Stimulated activated CD4-positive, alpha-beta T cell treated with anti-CD3 and anti-CD28 coated beads, TNF-alpha, amount 100 ng/mL, for 1 hour (primary cell): ENCODE measurements around the gene CCDC141.

Experiments used
- DNase-seq, 3 donors: peaks; one replicate each; pipeline ENCODE4 v3.0.0-alpha.2; 2020; ENCODE audit warnings: low read depth in 3 of 3, low spot score in 1 of 3

CCDC141 gene

DNA sequence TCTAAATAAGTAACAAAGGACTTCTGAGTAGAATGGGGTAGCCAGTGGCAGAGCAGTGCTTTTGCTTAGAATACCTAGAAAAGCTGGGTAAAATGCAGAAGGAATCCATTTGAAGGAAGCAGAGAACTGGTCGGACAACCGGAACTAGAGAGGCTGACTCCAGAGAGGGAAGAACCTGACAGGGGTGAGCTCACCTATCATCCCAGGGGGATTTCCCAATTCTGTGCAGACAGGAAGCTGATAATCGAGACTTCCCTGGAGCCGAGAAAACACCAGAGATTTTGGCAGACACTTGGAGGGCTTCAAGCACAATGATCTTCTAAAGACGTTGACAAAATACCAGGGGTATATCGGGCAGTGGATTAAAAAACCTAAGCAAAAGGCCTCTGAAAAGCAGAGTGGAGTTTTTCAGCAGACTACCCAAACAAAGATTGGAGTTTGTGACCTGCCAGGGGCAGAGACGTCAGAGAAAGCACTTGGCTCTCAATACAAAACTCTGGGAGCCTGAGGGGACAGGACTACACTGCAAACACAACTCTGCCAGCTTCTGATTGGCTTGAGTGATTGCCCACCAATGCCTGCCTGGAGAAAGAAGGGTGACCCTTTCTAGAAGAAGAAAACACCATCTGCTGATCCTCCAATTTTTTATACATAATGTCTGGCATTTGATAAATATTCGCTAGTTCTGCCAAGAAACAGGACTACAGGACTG is 175.3 kb downstream of the CCDC141 start:
- no peak for DNase-seq

DNA sequence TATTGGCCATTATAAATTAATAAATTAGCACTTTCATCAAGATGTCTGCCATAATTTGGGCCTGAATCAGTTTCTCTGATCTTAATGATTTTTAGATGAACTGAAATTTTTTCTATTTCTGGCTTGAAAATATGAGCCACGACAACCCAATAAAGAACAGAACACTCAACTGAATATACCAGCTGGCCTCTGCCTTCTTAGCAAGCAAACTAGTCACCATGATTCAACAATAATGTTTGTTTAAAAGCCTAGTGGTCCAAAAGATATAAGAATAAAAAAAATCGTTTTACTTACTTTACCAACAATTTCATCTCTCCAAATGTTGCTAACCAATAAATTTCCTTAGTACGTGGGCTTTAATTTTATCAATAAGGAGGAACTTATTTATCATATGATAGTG is 176.0 kb downstream of the CCDC141 start:
- no peak for DNase-seq

DNA sequence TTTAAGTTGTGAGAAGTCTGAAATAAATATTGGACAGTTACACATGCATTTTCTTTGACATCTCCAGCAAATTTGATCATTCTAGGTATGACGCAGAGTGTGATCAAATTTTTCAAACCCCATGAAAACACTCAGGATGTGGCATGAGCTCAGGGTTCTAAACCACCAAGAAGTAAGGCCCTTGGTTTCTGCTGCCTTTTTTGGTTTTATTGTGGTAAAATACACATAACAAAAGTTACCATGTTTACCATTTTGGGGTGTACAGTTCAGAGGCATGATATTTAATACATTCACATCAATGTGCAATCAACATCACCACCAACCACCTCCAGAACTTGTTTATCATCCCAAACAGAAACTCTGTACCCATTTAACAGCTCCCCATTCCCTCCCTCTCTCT is 178.4 kb downstream of the CCDC141 start:
- DNase-seq, result no peak

DNA sequence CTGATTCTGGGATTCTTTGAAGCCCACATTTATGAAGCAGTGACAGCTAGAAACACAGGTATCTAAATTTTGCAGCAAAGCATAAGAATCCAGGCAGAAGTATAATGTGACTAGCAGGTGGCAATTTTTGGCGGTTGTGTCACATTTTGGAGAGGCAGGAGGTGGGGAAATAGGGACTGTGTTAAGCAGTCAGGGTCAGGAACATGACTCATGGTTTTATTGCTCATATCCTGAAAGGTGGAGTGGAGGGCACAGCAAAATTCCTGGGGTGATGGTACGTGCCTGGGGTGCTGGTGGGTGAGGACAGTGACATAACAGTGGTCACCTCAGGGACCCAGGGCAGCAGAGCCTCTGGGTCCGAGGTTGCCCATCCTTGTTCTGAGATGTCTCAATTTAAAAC is 179.2 kb downstream of the CCDC141 start:
- no peak for DNase-seq

DNA sequence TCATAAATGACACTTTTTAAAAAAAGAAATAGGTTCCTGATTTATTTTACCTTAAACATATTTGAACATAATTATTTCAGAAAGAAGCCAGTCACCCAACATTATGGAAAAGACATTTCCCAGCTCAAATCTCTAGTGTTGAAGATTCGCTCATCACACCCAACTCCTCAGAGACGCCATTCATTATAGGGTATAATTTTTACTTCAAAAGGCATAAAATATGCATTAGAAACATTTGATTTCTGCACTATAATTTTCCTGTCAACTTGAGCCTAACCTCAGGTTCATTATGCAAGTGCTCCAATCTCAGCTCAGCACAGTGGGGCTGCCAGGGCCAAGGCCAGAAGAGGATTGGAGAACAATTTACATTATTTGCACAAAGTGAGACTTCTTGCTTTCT is 183.9 kb downstream of the CCDC141 start:
- no peak for DNase-seq

DNA sequence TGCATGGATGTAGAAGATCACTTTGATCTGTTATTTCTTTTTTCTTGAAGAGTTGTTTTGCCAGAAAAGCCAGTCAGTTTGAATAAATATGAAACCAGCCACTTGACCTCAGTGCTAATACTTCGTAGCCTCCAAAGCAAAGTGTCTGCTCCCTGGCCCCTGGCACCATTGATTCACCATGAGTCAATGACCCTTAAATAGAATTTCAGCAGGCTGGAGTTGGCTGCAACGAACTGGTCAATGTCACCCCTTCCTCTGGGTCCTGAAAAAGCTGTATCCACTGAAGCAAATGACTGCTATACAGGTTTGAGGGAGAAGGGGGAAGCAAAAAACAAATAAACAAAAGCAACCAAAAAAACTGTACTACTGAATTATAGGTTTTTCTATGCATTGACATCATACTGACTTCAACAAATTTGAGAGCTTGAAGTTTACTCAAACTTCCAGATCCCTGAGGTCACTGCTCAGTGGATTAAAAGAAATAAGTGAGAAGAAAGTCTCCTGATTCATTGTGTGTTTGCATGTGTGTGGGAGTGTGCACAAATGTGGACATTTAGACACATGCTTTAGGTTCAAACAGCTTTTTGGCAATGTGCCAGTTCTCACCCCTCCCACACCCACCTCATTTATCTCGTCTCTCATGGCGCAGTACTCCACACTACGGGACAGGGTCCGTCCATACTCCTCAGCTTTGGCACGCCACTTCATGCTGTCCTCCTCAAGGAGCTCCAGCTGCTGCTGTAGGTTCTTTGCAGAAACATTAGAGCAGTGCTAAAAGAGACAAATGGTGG is 184.6 kb downstream of the CCDC141 start:
- DNase-seq, result no peak

DNA sequence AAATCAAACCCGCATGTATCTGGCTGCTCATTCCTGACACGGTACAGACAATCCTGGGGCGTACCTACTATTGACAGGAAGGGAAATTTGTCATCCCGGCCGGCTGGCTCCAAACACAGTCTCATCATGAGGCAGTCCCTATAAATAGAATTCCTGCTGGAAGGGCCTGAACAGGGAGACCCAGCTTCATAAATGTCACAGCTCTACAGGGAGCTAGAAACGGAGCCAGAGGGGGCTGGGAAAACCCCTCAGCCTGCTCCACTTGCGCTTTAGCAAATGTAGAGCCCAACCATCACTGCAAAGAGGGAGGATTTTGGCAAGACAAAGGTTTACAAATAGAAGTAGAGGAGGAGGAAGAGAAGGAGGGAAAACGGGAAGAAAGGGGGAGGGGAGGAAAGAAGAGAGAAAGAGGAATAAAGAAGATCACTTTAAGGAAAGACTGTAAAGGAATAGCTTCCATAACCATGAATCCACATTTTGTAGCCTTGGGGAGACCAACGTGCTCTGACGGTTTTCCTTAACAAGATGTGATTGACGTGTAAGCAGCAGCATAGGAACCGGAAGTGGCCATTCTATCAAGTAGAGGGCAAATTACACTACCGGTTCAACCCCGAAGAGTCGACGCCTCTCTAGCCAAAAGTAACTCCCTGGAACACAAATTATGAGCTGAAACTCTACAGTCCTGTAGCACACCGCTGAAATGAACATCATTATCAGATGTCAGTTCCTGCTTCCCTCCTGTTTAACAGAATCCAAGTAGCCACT is 185.9 kb downstream of the CCDC141 start:
- DNase-seq, result no peak

DNA sequence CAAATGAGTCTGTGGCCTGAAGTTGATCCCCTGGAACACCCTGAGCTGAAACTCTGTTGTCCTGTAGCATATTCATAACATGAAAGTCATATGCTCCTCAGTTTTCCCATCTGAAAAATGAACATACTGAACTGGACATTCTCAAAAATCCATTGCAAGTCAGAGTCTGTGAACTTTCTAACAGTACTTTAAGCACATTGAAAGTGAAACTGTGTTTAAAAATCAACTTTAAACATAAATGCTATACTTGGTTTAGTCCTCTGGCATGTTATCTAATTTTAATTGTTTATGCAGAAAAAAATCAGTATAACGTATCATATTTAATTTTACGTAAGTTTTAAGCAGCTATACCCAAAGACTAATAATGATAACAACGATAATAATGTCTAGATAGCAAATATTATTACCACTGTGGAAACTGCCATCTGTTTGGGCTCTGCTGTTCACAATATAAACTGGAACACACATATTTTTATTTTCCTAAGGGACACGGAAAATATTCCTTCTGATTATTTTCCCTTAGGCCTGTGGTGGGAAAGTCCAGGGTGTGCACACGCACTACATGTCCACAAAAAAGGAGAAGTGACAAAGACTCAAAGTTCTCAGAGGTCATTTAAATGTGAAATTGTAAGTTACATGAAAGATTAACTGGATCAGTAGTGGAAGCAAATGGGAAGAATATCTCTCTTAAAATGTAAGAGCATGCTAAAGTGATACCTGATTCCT is 186.6 kb downstream of the CCDC141 start:
- DNase-seq, result no peak

DNA sequence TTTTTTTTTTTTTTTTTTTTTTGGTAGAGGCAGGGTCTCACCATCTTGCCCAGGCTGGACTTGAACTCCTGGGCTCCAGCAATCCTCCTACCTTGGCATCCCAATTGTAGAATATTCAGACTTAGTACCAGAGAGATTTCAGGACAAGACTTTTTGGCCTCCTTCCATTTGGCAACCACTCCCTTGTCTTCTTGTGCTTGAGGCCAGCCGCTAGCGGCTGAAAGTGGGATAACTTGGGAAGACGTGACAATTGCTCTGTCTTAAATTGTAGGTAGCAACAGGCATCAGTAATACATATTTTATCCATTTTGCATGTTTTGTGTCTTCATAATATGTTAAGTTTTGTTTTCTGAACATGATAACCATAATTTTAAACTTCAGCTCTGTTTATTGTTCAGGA is 189.4 kb downstream of the CCDC141 start:
- DNase-seq, result no peak

DNA sequence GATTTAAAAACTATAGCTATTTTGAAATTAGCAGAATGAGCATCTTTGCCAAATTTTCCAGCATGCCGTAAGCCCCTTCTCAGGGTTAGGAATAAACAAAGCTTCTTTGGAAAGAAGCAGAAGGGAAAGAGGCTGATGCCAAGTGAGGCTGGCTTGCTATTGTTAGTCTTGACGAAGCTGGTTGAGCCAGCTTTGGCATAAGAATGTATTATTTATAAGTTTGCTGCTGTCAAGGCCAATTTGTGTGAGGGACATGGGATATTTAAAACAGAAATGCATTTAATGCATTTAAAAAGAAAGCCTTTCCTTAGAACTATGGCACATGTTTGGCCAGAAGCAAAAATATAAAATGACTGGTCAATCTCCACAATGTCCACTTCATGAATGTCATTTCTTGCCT is 190.2 kb downstream of the CCDC141 start:
- DNase-seq, result no peak

DNA sequence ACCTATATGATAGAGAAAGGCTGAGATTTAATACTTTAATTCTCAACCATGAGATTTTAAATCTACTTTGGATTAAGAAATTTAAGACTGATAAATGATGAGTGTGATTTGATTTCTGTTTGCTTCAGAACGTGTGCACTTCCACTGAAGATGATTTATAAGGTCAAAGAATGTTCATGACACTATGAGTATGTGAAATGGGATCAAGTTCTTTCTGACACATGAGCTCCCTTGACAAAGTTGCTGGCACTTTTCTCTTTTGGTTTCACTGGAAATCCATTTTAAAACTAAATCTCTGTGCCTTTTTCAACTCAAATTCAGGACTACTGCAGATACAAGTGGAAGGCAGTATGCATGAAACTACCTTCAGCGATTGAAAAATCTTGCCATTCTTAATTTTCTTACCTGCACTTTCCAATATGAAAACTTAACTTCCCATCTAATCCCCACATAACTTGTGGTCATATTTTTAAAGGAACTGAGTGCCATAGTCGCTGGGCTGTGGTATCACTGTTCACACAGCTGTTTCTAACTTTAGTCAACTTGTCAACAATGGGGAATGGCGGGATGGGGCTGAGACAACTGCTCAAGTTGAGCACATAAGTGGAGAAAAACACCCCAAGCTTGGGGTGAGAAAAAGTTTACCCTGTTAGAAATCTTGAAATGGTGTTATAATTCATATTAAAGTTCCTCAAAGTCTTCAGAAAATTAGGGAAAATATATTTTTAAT is 190.9 kb downstream of the CCDC141 start:
- DNase-seq, result no peak

DNA sequence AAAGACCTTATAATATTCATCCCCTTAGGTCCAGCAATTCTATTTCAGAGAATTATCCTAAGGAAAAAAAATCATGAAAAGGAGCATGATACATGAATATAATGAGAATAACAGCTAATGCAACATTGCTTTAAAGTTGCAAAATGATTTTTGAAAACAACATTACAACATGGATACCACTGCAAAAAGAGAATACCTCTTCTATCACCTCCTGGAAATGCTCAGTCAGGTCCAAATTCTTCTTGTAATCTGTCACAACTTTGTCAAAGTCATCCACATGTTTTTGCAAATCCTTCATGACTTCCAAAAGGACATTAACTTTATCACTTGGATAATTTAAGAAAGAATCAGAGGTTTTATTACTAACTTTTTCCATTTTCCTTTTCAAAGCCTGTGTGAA is 194.8 kb downstream of the CCDC141 start:
- DNase-seq, result no peak

DNA sequence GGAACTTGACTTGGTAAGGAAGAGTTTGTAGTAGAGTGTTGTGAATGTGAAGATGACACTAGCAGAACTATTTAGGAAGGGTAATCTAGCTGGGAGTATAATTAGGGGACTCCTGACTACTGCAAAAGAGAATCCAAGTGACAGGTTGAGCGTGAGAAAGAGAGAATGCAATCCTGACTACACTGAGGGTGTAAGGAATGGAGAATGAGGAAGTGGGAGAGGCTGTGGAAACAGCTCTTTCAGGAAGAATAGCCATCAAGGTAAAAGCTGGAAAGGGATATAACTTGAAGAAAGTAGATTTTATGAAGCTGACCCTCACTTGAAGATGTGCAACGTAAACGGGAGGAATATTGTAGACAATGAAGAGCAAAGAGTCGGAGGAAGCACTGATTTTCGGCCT is 201.6 kb downstream of the CCDC141 start:
- DNase-seq, result no peak

DNA sequence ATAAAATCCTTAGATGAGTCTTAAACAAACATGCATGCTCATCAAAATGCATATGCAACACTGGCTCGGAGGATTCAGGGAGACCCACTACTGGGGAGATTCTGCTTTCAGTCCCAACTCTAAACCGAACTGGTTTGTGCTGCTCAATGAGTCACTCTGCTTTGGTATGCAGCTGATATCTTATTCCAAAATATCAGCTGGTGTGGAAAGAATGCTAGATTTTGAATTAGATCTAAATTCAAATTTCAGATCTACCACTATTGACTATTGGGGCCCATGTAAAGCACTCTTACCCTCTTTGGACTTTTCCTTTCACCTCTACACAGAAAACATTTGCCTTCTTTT is 203.5 kb downstream of the CCDC141 start:
- no peak for DNase-seq

DNA sequence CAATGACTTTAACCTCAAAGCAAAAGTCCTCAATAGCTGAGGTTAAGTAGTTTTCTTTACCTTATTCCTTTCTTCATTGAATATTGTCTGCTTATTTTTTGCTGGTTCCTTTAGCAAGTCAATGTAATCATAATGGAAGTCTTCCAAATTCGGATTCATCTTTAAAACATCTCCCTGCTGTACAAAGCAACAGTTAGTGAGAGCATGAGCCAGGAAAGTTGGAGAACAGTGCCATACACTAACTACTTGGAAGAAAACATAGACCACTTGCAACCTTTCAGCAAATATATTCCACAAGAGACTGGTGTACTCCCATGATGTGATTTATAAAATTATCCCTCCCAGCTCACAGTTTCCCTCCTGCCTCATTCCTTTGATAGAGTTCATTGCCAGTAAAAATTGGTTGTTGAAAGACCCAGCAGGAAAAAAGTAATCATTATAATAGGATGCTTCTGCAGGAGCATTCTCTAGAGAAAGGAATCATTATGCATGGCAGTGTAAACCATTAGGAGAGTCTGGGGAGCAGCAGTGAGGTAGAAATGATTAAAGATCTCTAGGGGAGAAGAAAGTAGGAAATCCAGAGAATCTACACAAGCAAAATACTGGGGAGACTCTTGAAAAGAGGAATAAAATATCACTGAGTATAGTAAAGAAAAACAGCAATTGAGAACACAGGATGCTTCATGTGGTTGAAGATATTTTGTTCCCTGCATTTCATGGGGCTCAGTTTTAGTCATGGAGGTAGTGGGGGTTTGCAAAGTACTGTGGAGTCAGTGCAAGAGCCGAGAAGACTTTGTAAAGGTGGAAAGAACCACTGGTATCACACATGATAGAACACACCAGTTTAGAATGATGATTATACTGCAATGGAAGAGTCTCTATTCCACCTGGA is 204.1 kb downstream of the CCDC141 start:
- DNase-seq, result no peak

DNA sequence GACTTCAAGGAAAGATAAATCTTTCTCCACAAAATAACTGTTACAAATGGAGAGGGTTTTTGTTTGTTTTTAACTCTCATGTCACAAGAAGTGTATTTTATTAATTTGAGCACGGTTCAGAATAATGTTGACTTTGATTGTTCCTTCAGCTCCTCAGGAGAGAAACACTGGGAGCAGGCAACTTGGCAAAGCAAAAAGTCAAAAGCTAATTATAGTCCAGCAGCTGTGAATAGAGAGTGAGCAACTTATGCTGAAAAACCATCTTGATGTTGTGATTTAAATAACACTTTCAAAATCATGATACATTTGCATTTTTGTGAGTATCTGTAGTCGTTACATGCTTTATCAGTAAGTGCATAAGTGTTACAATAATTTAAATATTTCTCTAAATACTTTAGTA is 205.2 kb downstream of the CCDC141 start:
- DNase-seq, result no peak

DNA sequence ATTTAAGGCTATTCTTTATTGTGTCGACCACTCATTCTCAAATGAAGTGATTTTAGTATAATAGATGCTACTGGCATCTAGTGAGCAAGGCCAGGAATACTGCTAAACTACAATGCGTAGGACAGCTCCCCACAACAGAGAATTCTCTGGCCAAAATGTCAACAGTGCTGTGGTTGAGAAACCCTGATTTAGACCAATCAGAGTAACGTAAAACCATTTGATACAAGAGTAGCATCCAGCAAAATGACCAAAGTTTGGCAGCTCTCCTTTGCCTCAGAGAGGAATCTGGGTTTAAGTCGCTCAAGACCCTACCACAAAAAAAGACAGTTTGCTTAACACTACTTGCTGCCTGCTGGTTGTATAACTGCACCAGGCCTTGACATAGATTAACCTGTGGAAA is 205.7 kb downstream of the CCDC141 start:
- no peak for DNase-seq

DNA sequence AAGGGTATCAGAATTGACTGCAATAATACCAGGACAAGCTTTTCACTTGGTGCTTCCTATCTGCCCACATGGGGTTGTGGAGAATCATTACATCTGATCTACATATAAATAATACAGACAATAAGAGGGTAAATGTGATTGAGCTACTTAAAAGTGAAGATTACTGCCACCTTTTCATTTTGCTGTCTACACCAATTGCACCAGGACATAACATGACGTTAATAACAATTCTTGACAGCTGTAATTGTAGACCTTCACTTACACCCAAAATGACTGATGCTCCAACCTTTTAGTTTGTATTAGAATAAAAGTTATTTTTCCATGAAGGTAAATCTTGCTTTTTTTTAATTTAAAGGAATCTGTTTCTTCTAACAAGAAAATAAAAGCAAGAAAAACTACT is 206.2 kb downstream of the CCDC141 start:
- DNase-seq, result no peak

DNA sequence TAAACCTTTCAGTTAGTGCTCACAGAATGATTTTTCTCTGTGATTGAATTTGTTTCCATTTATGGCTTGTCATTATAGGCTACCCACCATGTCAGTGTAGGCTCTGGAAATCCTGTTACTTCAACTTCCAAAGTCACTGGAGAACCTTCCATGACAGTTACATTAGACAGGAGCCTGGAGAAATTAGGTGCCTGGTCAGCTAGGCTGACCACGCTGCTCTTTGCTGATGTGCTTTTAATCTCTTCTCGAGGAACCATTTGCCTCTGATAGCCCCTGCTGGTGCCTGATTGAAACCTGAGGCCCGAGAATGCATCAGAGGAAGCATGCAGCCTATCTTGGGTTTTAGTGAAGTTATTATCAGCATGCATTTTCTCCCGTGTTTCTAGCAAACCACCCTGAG is 213.1 kb downstream of the CCDC141 start:
- DNase-seq, result no peak

DNA sequence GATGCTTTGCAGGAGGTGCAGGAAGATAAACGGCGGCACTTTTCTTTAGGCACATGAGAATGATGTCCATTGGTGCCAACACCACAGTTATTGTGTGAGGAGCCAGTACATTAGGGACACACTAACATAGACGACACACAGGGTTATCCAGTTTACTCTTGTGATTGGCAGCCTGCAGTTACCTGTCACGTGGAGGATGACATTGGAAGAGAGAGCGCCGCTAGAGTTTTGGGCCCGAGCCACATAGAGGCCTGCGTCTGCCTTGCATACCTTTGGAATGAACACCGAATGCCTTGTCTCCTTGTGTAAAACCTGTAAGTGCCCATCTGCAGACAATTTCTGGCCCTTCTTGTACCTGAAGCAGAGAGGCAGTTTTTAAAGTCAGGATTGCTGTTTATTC is 215.9 kb downstream of the CCDC141 start:
- no peak for DNase-seq
